ENCODE results near the gene JPH2. TPM values are rescaled to one million over a fixed set of nuclear protein-coding genes. Genes with fewer than 3 reads are reported as not detected.

JPH2 gene
- total RNA-seq, result 1.3 and 3.3 TPM in 2 replicates

DNA sequence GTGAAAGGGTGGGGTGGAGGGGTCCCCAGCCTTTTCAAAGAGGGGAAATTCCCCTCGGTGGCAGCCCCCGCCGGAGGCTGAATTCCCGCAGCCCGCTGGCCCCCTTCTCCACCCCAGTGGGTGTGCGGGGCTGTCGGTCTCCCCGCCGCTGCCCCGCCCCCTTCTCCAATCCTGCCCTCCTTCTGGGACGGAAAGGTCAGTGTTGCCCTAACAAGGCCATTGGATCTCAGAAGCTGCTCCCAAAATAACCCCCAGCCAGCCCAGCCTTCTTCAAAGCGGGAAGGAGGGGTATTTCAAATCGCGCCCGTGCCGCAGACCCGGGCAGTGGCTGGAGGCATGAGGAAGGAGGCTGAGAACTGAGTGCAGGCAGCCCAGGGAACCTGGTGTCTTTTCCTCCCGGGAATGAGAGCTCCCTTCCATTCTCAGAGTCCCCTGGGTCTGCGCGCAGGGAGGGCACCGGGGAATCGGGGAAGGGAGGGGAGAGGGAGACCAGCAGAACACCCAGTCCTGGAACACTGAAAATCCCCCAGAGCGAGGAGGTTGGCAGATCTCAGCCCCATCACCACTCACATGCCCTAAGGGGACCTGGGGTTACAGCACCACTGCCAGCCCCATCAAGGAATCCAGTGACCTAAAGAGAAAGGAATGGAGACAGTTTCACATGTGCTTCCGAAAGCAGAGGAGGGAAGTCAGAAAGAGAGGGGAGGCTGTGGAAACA is at the start of gene JPH2:
JPH2 (minus strand) TSS at position 135 of the 718 bp plus-strand sequence. CDS start 483 bp downstream, outside the sequence.

GRCh38 chr20:44210406-44211176 is 23.6 kb upstream of the JPH2 start, which contains the start of gene OSER1:
TSS of gene OSER1 (minus strand) at chr20:44210771. CDS start at chr20:44206957, 3,814 bp downstream.

Other genes with a start within 250 kb of the JPH2 start
- 24.4 and 29.1 TPM in 2 replicates for gene OSER1, start 23.6 kb upstream of the JPH2 start, total RNA-seq
- gene GDAP1L1, start 60.1 kb upstream of the JPH2 start, total RNA-seq, result not detected in 2 replicates
- gene FITM2, start 124.0 kb upstream of the JPH2 start, total RNA-seq, result 3.0 and 3.5 TPM in 2 replicates
- gene R3HDML, start 149.9 kb upstream of the JPH2 start, total RNA-seq, result not detected in 2 replicates
- gene HNF4A, start 168.5 kb upstream of the JPH2 start, total RNA-seq, result not detected in 2 replicates